ENCODE results near the gene NHLH1. TPM values are rescaled to one million over a fixed set of nuclear protein-coding genes. Genes with fewer than 3 reads are reported as not detected.

Gene NHLH1
- total and polyA plus RNA-seq, 10 of the 15 experiments (the other 5 are each of a cell fraction or from before 2014, with no cell fraction given): 0.22 to 0.98 (median 0.43) TPM; not detected in 1

DNA sequence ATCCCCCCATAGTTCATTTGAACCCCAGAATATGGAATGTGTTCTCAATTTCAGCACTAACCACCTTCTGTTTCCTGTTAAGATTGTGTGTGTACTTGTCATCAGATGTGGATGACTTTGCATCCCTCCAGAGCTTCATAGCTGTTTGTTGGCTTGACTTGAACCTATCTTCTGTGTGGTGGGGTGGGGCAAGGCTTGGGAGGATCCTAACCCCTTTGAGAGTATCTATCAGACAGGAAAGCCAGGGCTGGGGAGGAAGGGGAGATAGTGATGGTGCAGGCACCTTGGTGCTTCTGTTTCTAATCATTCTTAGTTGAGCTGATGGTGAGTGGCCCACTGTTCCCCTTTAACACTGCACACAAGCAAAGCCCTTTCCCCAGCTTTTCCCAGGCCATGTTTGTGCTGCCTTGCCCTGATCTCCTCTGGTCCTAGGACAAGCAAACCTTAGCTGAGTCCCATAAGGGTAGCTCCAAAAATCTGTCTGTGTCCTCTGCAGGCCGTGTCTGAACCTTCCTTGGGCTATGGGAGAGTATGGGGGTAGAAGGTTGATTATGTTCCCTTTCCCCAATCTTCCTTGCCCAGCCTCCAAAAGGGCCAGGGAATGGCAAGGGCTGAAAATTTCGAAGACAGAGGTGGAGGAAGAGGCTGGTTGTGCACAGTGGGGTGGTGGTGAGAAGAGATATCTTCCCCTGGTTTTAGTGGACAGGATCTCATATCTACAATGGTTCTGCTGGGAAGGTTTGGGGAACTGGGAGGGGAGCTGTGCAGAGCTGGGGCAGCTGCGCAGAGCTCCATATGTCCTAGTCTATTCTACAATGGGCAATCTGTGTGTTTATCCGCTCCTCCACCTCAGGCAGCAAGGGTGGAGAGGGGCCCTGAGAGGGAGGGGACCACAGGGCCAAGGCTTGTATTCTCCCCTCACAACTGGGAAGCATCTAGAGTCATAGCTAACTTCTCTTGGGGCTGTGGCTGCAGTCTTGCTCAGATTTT lies 1.4 kb downstream of the NHLH1 start:
- in situ Hi-C loops (cut with MboI): no loop called here
- Histone ChIP-seq H3K4me1 (ENCODE audit: control insufficient read depth, insufficient read depth, low read length) (no peaks in the 10 kb centered on the region), H3K9me3 (replicated peaks; ENCODE audit: control insufficient read depth, insufficient read depth, low read length) (no peaks in the 10 kb centered on the region), H3K9ac (ENCODE audit: control insufficient read depth, insufficient read depth, low read length) (no peak overlapping the region), H3K4me3 (no peak overlapping the region), H3K4me2 (ENCODE audit: control insufficient read depth, insufficient read depth) (no peak overlapping the region), H3K27ac (ENCODE audit: control insufficient read depth, insufficient read depth) (no peak overlapping the region), H3K36me3 (ENCODE audit: control insufficient read depth in 2 of 2, insufficient read depth in 2 of 2, low read length in 1 of 2) (no peaks in the 10 kb centered on the region), H3K27me3 (replicated peaks in 1 of 2; ENCODE audit: control insufficient read depth in 2 of 2, insufficient read depth in 2 of 2, low read length in 1 of 2) (no peaks in the 10 kb centered on the region), H4K20me1 (ENCODE audit: control insufficient read depth, insufficient read depth) (no peaks in the 10 kb centered on the region), H2AFZ (ENCODE audit: control insufficient read depth, low read depth, low read length) (no peak overlapping the region), H3K79me2 (ENCODE audit: control insufficient read depth, insufficient read depth, low read length) (no peaks in the 10 kb centered on the region)
- POLR2A ChIA-PET: interaction anchor here (0.5 kb wide), 1 partner anchor 44 kb away, joined by 3 read pairs; no protein-coding TSS in a partner anchor
- BruUV-seq (replicated peaks): no TSS peak
- CTCF ChIA-PET: interaction anchor here (0.7 to 1.6 kb wide), 6 partner anchors 9 to 176 kb away, joined by 3 to 14 read pairs (median 4); no protein-coding TSS in a partner anchor
- intact Hi-C loops (cut with micrococcal nuclease; ENCODE audit: unreplicated experiment): no loop called here
- 36% methylated on average over 3 of the region's 4 CpGs for WGBS (ENCODE audit: insufficient coverage, insufficient replicate concordance, low lambda C conversion rate, missing lambda C conversion rate)
- RAD21 ChIA-PET (ENCODE audit: unreplicated experiment): interaction anchor here (1.4 kb wide), 1 partner anchor 9 kb away, joined by 5 read pairs; no protein-coding TSS in a partner anchor
- no peak for DNase-seq (ENCODE audit: low read depth, low spot score)
- SMC1A ChIA-PET (ENCODE audit: uncharacterized antibody, unreplicated experiment): interaction anchor here (0.7 to 1.5 kb wide), 2 partner anchors 9 to 116 kb away, joined by 4 to 5 read pairs; no protein-coding TSS in a partner anchor
- FAIRE-seq: no peak
- no peak; the same call in 1 of the 3 replicates for ATAC-seq
- no peak for TF ChIP-seq POLR2AphosphoS5 (IDR thresholded peaks at IDR 0.05; ENCODE audit: low read length)
- TF ChIP-seq, protein P1, sequence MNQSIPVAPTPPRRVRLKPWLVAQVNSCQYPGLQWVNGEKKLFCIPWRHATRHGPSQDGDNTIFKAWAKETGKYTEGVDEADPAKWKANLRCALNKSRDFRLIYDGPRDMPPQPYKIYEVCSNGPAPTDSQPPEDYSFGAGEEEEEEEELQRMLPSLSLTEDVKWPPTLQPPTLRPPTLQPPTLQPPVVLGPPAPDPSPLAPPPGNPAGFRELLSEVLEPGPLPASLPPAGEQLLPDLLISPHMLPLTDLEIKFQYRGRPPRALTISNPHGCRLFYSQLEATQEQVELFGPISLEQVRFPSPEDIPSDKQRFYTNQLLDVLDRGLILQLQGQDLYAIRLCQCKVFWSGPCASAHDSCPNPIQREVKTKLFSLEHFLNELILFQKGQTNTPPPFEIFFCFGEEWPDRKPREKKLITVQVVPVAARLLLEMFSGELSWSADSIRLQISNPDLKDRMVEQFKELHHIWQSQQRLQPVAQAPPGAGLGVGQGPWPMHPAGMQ (IDR thresholded peaks at IDR 0.05; ENCODE audit: borderline replicate concordance): no peak
- TF ChIP-seq DPF2 (IDR thresholded peaks at IDR 0.05): no peak
- no peak for TF ChIP-seq GATAD2B (conservative IDR thresholded peaks at IDR 0.05; ENCODE audit: low read depth)
- no peak for TF ChIP-seq NFXL1 (IDR thresholded peaks at IDR 0.05; ENCODE audit: borderline replicate concordance)
- no peak for TF ChIP-seq ZNF274 (IDR thresholded peaks at IDR 0.05; ENCODE audit: insufficient read depth, insufficient read length)
- TF ChIP-seq FOXM1 (IDR thresholded peaks at IDR 0.05; ENCODE audit: low read depth, low read length): no peak
- TF ChIP-seq RELA (IDR thresholded peaks at IDR 0.05; ENCODE audit: borderline replicate concordance, partially characterized antibody): no peak
- TF ChIP-seq NR2C2 (IDR thresholded peaks at IDR 0.05; ENCODE audit: borderline replicate concordance, control insufficient read depth, insufficient read length, low read depth): no peak
- TF ChIP-seq IRF4 (IDR thresholded peaks at IDR 0.05; ENCODE audit: low read depth, low read length): no peak
- no peak for TF ChIP-seq SREBF2 (IDR thresholded peaks at IDR 0.05; ENCODE audit: low read length)
- TF ChIP-seq, protein P2, sequence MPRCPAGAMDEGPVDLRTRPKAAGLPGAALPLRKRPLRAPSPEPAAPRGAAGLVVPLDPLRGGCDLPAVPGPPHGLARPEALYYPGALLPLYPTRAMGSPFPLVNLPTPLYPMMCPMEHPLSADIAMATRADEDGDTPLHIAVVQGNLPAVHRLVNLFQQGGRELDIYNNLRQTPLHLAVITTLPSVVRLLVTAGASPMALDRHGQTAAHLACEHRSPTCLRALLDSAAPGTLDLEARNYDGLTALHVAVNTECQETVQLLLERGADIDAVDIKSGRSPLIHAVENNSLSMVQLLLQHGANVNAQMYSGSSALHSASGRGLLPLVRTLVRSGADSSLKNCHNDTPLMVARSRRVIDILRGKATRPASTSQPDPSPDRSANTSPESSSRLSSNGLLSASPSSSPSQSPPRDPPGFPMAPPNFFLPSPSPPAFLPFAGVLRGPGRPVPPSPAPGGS (IDR thresholded peaks at IDR 0.05; ENCODE audit: borderline replicate concordance, insufficient read depth, low read depth, low read length, poor library complexity, severe bottlenecking): no peak
- no peak for TF ChIP-seq RAD21 (IDR thresholded peaks at IDR 0.05; ENCODE audit: insufficient read depth, low read depth, low read length)
- TF ChIP-seq RFX5 (IDR thresholded peaks at IDR 0.05; ENCODE audit: low read depth, low read length): no peak
- no peak for TF ChIP-seq BHLHE40 (IDR thresholded peaks at IDR 0.05; ENCODE audit: borderline replicate concordance in 1 of 2, low read depth in 2 of 2, low read length in 1 of 2)
- TF ChIP-seq, protein P3, sequence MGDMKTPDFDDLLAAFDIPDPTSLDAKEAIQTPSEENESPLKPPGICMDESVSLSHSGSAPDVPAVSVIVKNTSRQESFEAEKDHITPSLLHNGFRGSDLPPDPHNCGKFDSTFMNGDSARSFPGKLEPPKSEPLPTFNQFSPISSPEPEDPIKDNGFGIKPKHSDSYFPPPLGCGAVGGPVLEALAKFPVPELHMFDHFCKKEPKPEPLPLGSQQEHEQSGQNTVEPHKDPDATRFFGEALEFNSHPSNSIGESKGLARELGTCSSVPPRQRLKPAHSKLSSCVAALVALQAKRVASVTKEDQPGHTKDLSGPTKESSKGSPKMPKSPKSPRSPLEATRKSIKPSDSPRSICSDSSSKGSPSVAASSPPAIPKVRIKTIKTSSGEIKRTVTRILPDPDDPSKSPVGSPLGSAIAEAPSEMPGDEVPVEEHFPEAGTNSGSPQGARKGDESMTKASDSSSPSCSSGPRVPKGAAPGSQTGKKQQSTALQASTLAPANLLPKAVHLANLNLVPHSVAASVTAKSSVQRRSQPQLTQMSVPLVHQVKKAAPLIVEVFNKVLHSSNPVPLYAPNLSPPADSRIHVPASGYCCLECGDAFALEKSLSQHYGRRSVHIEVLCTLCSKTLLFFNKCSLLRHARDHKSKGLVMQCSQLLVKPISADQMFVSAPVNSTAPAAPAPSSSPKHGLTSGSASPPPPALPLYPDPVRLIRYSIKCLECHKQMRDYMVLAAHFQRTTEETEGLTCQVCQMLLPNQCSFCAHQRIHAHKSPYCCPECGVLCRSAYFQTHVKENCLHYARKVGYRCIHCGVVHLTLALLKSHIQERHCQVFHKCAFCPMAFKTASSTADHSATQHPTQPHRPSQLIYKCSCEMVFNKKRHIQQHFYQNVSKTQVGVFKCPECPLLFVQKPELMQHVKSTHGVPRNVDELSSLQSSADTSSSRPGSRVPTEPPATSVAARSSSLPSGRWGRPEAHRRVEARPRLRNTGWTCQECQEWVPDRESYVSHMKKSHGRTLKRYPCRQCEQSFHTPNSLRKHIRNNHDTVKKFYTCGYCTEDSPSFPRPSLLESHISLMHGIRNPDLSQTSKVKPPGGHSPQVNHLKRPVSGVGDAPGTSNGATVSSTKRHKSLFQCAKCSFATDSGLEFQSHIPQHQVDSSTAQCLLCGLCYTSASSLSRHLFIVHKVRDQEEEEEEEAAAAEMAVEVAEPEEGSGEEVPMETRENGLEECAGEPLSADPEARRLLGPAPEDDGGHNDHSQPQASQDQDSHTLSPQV (IDR thresholded peaks at IDR 0.05): no peak
